GM12865 (cell line): Measurements from ENCODE around the gene FTCD.

ENCODE experiments used
- DNase-seq: peaks from one replicate; pipeline ENCODE4 v3.0.0; 2010; ENCODE audit warnings: low read depth
- H3K4me3 ChIP-seq: 2 replicates; pipeline ENCODE4 v1.5.1; 2011; ENCODE audit warnings: mild to moderate bottlenecking, low read depth, low read length, control low read depth
- TF ChIP-seq, protein P1 (sequence below): IDR thresholded peaks from 2 replicates; pipeline ENCODE4 v1.5.1; 2011; ENCODE audit warnings: low read length, control low read depth, low read depth, inconsistent platforms; ENCODE audit not compliant: insufficient read depth; ENCODE audit errors: missing control alignments

The FTCD gene

DNA sequence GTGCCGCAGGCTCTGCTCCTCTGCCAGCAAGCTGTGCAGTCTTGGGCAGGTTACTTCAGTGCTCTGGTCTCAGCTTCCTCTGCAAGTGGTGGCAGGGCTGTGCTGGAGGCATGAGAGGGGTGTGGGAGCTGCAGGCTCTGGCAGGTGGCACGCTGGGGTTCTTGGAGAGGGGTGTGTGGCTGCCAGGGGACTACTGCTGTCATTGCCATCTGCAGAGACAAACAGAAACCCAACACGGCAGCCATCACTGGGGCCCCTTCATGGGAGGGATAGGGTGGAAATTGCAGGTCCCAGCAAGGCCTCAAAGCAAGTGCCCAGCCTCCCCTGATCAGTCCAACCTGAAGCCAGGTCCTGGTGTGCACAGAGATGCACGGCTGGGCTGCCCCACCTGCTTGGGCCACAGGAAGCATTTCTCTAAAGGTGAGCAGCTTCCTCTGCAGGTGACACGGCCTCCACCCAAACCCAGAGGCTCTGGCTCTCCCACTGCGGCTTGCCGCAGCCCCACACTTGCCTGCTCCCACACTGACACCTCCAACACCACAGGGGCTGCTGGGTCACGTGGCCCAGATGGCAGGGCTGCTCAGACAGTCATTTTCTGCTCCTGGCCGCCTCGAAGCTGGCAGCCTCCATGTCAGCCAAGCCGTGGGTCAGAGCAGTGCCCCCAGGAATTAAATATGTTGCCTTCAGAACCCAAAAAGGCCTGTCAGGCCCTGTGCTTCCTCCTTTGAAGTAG is 61.5 kb downstream of the FTCD start:
- H3K4me3 ChIP-seq = no peak overlapping the region
- no peak for DNase-seq
- TF ChIP-seq, protein P1, sequence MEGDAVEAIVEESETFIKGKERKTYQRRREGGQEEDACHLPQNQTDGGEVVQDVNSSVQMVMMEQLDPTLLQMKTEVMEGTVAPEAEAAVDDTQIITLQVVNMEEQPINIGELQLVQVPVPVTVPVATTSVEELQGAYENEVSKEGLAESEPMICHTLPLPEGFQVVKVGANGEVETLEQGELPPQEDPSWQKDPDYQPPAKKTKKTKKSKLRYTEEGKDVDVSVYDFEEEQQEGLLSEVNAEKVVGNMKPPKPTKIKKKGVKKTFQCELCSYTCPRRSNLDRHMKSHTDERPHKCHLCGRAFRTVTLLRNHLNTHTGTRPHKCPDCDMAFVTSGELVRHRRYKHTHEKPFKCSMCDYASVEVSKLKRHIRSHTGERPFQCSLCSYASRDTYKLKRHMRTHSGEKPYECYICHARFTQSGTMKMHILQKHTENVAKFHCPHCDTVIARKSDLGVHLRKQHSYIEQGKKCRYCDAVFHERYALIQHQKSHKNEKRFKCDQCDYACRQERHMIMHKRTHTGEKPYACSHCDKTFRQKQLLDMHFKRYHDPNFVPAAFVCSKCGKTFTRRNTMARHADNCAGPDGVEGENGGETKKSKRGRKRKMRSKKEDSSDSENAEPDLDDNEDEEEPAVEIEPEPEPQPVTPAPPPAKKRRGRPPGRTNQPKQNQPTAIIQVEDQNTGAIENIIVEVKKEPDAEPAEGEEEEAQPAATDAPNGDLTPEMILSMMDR = no peak

DNA sequence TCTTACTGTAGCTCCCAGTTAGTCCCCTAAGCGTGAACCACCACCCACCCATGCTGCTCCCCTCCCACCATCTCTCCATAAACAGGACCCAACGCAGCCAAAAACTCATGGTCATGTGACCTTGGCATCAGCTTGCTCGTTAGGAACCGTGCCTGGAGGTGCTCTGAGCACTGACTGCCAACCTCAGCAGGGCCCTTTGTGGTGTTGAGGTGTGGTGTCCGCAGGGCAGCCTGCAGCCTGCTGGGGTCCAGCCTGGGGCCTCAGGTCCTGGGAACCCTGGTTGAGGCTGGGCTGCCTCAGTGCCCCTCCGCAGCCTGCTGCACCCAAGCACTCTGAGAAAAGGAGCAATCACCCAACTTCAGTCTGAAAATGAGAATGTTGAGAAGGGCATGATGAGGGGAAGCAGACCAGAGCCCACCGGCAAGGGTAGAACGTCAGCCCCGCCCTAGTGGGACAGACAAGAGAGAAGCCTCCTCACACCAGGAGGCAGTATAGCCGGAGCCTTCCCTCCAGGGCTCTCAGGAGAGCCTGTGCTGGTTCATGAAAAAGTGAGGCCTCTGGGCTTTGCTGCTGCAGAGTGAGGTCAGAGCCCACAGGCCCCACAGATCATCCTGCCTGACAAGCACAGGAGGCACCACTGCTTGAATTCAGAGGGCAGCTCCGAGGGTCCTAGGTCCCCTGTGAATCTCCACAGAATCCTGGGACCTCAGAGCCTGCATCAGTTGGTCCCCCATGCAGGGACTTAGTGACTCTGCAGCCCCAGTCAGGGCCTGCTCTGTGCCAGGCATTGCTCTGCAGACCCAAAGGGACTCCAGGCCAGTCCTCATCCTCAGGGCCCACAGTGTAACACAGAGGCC is 62.3 kb downstream of the FTCD start:
- TF ChIP-seq, protein P1 = no peak
- DNase-seq = no peak
- H3K4me3 ChIP-seq = no peak overlapping the region

- H3K4me3 ChIP-seq = no peak overlapping the region
- no peak for DNase-seq
- TF ChIP-seq, protein P1 = no peak
Observed at GRCh38 chr21:46092026-46092764, 63.2 kb downstream of the FTCD start.

- TF ChIP-seq, protein P1 = no peak
- H3K4me3 ChIP-seq = no peak overlapping the region
- no peak for DNase-seq
Observed at GRCh38 chr21:46091631-46092025, 63.8 kb downstream of the FTCD start.

GRCh38 chr21:46091118-46091517 is 64.3 kb downstream of the FTCD start:
- H3K4me3 ChIP-seq = no peak overlapping the region
- TF ChIP-seq, protein P1 = no peak
- DNase-seq = no peak

GRCh38 chr21:46089285-46089684 is 66.1 kb downstream of the FTCD start:
- no peak for DNase-seq
- H3K4me3 ChIP-seq = no peak overlapping the region
- TF ChIP-seq, protein P1 = no peak
